ENCODE data around the gene ACCS.

DNA sequence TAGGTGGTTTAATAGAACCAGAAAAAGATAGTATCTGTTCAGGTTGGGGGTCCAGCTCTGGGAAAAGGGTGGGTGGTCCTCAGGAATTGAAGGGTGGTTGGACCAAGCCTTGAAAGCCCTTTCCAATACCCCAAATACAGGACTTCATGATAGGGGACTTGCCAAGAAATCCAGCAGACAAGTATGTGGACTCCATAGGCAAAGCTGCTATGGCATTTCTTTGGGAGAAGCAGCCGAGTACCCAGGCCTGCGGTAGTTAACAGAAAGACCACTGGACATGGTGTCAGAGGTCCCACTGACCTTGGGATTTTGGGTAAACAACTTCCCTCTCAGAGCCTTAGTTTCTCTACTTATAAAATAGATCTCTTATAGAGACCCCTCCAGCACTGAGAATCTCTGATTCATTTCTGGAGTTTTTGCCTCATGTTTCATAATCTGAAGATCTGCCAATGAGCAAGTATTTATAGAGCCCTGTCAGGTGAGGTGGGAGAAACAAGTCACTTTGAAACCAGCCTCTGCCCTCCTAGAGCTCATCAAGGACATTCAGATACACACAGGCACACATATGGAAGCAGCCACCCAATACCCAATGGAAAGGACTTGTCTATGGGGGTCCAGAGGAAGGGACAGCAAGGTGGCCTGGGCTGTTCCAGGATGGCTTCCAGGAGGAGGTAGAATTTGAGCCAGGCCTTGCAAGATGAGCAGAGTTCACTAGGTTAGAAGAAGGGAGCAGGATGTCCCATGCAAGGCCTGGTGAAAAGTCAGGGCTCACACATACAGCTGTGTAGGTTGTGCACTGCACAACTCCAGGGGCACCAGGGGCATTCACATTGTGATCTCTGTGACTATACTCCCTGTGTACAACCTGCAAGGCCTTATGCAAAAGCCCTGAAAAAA lies 49.3 kb upstream of the ACCS start:
- no peak for TF ChIP-seq BHLHE40 (IDR thresholded peaks at IDR 0.05; ENCODE audit: borderline replicate concordance)
- TF ChIP-seq FOXA1 (IDR thresholded peaks at IDR 0.05): no peak
- TF ChIP-seq SUZ12 (IDR thresholded peaks at IDR 0.05): no peak
- no peak for TF ChIP-seq FOXK2 (IDR thresholded peaks at IDR 0.05)
- TF ChIP-seq CTBP1 (IDR thresholded peaks at IDR 0.05; ENCODE audit: borderline replicate concordance): no peak
